HG03135 (cell line): ENCODE results near the gene LRRC71.
"Not testable (repeated sequence)": the region's sequence is repeated elsewhere in the genome, so short reads cannot be mapped to it uniquely, and the experiment has no call there.

ENCODE experiments used
- ATAC-seq: cut with Tn5 transposase; IDR thresholded peaks from one replicate; pipeline ENCODE4 v1.9.1; 2021; ENCODE audit warnings: mild to moderate bottlenecking, moderate library complexity; ENCODE audit not compliant: unreplicated experiment

The LRRC71 gene

GRCh38 chr1:156926695-156927094 lies 6.3 kb downstream of the LRRC71 start:
- not testable (repeated sequence) for ATAC-seq

GRCh38 chr1:156927215-156928042 lies 7.0 kb downstream of the LRRC71 start:
- no peak for ATAC-seq

GRCh38 chr1:156928043-156928602 lies 7.7 kb downstream of the LRRC71 start:
- no peak for ATAC-seq

DNA sequence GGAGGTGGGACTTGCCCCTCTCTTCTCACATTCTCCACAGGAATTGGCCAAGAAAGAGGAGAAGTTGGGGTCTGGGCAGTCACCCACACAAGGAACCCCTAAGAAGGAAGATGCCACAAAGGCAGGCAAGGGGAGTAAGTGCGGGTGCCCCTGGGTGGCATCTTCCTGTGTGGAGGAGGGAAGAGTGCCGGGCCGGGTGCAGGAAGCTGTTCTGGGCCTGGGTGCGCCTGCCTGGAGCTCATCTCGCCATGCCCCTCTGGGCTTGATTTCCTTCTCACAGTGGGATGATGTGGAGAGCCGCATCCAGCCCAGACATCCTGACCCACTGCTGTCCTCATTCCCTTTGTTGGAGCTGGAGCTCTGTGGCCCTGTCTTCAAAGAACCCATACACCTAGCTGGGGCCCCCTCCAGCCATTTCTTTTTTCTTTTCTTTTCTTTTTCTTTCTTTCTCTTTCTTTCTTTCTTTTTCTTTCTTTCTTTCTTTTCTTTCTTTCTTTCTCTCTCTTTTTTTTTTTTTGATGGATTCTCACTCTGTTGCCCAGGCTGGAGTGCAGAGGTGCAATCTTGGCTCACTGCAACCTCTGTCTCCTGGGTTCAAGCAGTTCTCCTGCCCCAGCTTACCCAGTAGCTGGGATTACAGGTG lies 9.3 kb downstream of the LRRC71 start:
- ATAC-seq: no peak

GRCh38 chr1:156930483-156930882 lies 10.1 kb downstream of the LRRC71 start:
- ATAC-seq: no peak

GRCh38 chr1:156931211-156931952 lies 10.9 kb downstream of the LRRC71 start:
- no peak for ATAC-seq

DNA sequence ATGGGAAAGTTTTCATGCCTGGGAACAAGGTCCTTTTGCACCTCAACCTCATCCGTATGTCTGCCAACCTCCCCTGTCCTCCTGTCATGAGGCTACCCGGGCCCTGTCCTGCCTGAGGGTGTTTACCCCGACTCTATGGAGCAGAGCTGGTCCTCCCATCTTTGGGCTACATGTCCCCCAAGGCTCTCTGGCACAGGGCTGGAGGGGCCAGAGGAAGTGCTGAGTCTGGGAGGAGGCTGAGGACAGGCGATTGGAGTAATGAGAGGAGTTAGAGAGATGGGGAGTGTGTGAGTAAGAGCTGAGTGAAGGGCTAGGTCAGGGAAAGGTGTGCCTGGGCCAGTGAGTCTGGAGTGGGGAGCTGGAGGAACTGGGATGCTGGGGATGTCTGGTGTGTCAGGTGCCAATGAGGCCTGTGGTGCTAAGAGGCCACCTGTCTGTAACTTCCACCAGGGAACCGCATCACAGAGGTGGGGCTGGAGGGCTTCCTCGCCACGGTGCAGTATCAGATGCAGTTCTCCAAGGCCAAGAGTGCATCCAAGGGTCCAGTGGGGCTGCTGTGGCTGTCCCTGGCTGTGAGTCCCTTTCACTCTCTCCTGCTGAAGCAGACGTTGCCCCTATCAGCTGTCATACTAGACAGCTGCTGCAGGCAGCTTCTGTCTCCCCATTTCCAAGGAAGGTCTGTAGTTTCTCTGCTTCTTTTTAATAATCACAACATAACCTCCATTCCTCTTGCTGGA lies 11.7 kb downstream of the LRRC71 start:
- ATAC-seq: no peak

- no peak for ATAC-seq
These were observed 12.7 kb downstream of the LRRC71 start for GRCh38 chr1:156933136-156933535.

DNA sequence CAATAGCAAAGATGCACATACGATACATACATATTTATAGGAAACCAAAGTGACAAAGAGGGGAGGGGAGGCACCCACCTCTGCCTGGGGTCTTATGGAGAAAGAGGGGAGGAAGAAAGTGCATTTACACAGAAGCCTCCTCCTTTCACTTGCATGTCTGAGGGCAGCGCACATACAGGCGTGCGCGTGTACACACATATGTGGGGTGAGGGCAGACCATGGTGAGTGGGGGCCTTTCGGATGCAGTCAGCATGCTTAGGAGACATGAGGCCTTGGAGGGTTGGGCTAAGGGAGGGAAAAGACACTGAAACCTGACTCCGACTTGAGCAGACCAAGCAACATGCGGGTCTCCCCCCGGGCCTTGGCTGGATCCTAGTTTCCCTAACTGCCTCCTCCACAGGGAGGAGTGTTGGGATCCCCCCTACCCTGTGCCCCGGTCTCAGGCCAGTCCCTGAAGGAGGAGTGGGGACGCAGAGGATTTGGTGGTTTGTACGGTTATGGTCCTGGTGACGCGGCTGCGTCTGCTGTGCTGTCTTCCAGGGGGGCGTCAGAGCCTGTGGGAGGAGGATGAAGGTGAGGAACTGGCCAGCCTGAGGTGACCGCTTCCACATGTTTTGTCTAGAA lies 15.2 kb downstream of the LRRC71 start:
- ATAC-seq: no peak

DNA sequence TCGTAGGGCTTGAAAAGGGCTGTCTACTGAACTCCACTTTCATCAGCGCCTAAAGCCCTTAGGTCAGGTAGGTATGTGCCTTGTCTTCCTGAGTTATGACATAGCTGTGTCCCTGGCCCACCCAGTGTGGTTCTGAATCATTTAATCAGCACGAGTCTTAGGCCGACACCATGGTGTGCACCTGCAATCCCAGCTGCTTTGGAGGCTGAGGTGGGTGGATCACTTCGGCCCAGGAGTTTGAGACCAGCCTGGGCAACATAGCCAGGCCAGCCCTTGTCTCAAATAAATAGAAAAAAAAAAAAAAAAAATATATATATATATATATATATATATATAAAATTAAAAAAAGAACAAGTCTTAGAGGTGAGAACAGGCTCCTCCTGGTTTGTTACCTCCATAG lies 15.8 kb downstream of the LRRC71 start:
- ATAC-seq: no peak

- ATAC-seq: no peak
These were observed 16.3 kb downstream of the LRRC71 start for GRCh38 chr1:156936721-156937220.

GRCh38 chr1:156937883-156938282 lies 17.5 kb downstream of the LRRC71 start:
- no peak for ATAC-seq

DNA sequence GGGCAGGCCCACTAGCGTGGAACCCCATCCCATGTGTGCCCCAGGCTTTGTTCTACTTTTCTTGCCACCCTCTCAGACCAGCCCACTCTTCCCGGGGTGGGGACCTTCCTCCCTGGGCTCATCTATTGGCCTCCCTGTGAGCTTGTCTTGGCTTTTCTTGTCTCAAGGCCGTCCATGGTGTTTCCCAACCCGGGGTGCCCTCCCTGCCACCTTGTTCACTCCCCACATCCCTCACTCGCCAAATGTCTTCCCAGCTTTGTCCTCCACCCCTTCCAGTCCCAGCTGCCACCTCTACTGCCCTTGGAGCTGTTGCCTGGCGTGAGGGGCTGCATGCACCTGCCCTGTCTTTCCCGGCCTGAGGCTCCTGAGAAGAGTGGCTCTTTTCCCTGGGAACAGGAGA lies 18.4 kb downstream of the LRRC71 start:
- no peak for ATAC-seq

DNA sequence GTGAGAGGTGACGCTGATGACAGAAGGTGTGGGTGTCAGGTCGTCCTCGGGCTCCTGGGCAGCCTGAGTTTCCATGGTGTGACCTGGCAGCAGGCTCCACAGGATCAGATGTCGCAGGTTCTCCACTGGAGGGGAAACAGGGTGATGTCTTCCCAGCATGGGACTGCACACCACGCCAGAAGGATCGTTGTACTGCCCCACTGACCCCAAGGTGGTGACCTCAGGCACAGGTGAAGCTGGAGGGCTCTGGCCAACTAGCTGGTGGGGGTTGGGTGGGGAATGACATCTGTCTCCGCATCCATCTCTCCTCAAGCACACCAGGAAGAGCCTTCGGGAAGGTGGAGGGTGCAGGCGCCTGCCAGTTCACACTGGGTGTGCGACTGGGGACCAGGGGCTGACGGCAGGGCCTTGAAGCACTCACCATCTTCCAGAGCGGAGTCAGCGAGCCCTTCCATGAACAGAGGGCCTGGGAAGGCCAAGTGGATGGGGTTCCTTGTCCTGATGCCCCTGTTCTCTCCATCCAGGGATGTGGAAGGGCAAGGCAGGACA lies 19.4 kb downstream of the LRRC71 start:
- ATAC-seq: no peak

DNA sequence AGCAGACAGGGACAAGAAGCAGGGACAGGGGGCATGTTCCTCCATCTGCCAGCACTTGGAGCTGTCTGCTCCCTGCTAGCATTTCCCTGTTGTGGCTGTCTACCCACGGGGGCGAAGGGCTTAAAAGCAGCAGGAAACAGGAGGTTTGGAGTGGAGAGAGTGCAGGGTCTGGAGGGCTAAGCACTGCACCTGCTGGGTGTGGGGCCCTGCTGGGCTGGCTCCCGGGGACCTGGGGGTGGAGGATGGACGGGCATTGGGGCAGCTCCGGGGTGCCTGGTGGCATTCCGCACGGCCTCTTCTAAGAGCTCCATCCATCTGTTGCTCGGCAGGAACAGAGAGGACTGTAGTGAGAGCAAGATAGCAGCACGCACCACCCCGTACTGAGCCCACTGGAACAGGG lies 21.2 kb downstream of the LRRC71 start:
- no peak for ATAC-seq

- no peak for ATAC-seq
These were observed 21.7 kb downstream of the LRRC71 start for GRCh38 chr1:156942176-156942575.

DNA sequence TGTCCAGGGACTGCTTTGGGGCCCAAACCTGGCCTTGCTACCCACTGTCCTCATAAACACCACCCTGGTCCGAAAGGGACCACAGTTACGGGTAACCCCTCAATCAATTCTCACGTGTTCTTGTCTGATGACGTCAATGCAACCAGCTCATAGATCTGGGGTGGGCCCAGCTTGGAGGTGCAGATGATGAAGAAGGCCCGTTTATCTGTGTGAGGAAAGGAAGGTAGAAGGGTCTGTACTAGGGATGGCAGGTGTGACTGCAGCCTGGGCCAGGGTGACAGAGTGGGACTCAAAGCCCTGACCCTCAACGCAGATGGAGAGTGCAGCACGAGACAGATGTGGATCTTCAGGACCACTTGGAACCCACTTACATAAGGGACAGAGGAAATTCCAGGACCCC lies 22.1 kb downstream of the LRRC71 start:
- no peak for ATAC-seq

- ATAC-seq: no peak
These were observed 23.3 kb downstream of the LRRC71 start for GRCh38 chr1:156943756-156944155.

GRCh38 chr1:156944268-156944667 lies 23.8 kb downstream of the LRRC71 start:
- ATAC-seq: no peak

GRCh38 chr1:156944848-156945247 lies 24.4 kb downstream of the LRRC71 start:
- ATAC-seq: no peak
